Stimulated activated CD8-positive, alpha-beta memory T cell treated with anti-CD3 and anti-CD28 coated beads, Interleukin-12 subunit alpha, Interleukin-12 subunit beta, amount 100 ng/mL, for 24 hours (primary cell): ENCODE data around the gene FAHD1.

ENCODE experiments used
- DNase-seq: peaks from one replicate; pipeline ENCODE4 v3.0.0-alpha.2; 2020; ENCODE audit errors: extremely low read depth

The FAHD1 gene

DNA sequence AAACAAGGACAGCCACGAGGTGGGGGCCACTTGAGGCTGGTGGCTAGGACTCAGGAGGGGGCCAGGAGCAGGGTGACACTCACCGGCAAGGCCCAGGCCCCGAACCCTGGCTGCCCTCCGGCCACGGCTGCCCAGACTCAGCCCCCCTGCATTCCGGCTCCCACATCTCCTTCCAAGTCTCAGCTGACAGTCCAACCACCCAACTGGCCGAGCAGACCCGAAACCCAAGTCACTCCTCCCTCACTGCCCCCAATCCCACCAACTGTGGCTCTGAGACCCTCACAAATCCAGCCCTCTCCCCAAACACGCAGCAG, 9.8 kb upstream of the FAHD1 start:
- no peak for DNase-seq

DNA sequence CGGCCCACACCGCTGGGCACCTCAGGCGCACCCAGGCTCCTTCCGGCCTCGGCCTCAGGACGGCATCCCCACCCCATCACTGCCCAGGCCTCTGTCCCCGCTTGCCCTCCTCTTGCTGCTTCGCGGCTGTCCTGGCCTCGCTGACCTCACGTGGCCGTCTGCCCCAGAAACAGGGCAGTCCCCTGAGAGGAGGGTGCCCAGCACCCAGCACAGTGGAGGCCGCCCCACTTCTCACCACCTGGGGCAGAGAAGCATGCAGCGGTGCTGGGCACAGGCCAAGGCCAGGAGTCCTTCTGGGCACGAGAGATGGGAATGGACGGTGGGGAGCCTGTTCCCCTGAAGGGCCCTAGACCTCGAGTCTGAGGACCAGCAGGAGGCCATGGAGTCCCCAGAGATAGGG, 9.3 kb upstream of the FAHD1 start:
- DNase-seq, result no peak

DNA sequence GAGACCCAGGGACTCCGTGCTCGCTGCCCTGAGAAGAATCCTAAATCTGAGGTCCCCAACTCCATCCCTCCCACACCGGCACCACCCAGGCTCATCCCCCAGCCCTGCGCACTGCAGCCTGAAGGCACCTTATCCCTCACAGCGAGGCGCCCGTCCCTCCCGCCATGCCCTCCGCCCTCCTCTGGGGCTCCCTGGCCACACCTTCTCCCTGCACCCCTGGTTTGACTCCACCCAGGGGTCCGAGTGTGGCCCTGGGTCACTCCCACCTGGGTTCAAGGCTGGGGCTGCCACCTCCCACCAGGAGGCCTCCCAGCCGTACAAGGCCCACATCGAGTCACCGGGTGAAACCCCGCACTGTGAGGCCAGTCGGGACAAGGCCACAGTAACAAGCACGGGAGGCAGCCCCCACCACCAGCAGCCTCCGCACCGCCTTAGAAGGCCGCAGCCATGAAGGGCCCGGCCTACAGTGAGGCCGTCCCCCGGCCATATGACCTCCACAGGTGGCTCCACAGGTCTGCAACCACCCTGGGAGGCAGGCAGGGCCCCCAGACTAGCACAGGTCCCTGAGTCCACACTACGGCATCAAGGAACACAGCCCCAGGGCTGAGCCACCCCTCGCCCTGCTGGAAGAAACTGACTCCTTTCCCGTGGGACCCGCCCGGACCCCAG, 8.7 kb upstream of the FAHD1 start:
- no peak for DNase-seq

DNA sequence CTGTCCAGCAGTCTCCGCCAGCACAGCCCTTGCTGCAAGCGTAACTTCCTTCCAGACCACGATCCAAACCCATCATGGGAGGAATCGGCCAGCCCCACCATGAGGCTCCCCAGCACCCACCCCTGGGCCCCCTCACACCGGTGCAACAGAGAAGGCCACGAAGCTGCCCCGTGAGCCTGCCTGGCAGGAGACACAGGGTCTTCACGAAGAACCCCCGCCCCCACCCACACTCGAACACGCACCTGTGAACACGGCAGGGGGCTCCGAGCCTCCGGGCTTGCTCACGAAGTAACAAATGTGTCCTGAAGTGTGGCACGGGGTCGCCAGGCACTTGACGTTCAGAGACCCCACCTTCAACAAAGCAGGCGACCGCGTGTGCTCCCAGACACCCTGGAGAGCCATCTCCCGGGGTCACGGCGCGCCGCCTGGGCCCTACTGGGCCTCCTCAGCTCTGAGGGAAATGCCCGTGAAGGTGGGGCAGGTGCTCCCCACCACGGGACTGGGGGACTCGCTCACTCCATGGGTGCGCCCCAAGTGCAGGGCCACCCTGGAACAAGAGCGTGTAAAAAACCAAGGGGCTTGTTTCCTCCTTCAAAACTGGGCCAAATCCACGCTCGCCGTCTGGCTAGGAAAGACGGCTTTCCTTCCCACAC, 8.0 kb upstream of the FAHD1 start:
- no peak for DNase-seq

DNA sequence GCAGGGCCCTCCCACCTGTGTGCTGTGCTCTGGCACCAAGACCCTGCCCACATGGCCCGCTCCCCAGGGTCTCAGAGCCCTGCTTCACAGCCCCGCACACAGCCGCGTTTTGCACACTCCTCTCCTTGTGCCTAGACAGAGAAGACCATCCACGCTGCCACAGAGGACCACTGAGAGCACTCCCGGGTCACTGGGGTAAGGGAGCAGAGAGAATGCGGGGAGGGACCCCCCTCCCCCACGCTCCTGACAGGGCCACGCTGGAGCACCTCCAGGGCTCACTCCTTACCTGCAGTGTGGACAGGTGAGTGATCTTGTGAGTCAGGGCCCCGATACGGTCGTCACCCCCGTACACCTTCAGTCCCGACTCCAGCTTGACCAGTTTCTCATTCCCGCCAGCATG, 7.4 kb upstream of the FAHD1 start:
- DNase-seq, result no peak

DNA sequence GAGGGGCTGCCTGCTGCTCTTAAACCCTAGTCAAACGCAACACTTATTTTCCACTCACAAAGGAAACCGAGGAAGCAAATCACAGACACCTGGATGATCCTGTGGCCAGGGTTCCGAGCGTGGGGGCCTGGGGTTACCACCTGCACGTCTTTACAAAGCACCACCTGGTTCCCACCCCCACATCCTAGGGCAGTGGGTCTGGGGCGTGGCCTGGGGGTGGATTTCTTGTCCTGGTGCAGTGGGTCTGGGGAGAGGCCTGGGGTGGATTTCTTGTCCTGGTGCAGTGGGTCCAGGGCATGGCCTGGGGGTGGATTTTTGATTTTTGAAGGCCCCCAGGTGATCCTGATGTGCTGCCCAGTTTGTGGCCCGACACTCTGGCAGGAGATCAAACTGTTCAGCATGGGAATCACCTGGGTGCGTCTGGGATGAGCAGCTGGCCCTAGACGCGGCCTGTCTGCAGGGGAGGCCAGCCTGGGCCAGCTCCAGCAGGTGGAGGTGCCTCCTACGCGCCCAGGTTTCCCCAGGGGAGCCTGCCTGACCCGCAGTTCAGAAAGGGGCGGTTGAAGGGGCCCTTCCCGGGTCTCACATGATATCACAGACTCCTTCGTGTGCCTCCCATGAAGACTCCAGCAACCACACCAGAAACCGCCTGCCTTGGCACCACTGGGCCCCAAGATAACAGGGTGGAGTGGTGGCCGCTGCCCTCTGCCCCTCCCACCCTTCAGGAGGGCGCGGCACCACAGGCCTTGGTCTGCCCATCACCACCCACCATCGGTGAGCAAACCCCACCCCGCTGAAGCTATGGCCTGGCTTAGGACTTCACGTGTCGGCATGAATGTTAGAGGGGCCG, 6.7 kb upstream of the FAHD1 start:
- no peak for DNase-seq

DNA sequence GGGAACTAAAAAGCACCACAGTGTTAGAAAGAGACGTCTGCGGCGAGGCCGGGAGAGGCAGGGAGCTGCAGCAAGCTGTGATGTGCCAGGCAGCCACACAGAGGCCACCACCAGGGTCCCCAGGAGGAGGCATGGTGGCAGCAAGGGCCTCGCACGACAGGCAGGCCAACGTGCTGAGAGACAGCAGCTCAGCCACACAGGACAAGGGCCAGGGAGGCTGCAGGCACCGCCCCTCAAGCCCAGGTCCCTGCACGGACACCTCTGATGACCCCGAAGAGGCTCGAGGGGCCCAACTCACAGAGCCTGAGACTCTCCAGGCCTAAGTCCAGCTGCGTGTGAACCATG, 6.1 kb upstream of the FAHD1 start:
- no peak for DNase-seq

DNA sequence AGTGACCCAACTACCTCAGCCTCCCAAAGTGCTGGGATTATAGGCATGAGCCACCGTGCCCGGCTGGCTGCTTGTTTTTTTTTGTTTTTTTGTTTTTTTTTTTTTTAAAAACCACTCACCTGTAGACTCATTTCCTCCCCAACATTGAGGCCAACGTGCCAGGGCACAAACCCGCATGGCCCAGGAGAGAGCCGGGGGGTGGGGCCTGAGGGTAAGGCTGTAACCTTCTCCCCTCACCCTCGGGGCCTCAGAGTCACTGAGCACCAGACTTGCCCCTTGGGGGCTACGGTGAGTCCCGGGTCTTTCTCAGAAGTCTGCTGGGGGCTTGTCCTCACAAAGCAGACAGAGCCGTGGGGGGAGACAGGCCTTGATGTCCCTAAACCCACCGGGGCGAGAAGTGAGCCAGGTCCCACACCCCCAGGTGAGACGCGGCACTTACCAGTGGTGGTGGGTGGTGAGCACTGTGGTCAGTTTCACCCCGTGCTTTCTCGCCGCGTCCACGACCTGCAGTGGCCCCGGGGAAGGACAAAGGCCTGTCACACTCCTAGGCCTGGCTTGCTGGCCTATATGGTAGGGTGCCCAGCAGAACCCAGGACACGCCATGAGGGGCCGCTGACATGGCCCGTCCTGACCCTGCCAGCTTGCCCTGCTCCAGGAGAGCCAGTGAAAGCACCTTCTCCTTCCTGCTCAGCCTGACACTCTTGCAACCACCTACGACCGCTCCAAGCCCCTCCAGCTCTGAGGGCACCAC, 5.0 kb upstream of the FAHD1 start:
- DNase-seq, result no peak

DNA sequence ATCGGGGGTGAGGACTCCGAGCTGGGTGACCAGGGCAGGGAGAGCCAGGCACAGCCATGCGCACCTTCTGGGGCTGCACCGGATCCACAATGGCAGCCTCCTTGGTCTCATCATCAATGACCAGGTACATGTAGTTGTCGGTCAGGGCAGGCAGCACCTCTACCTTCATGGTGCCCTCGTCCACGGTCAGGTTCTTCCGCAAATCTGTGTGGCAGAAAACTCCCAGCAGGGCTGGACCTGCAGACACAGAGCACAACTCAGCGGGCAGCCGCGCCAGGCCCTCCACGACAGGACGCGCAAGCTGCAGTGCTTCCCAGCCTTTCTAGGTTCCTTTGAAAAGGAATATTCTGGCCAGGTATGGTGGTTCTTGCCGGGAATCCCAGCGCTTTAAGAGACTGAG, 4.2 kb upstream of the FAHD1 start:
- no peak for DNase-seq

DNA sequence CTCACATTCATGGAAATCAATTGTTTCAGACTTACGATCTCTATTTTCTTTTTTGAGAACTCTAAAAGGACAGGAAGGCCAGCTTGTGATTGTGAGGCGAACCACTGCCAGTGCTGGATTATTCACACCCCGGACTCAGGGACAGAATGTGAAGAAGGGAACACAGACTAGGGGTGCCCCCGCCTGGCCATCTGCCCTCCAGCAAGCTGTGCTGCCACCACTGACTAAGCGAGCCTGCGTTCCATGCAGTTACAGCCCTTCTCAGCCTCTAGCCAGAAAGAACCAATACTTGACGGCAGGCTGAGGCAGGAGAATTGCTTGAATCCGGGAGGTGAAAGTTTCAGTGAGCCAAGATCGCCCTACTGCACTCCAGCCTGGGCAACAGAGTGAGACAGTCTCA, 3.2 kb upstream of the FAHD1 start:
- no peak for DNase-seq

DNA sequence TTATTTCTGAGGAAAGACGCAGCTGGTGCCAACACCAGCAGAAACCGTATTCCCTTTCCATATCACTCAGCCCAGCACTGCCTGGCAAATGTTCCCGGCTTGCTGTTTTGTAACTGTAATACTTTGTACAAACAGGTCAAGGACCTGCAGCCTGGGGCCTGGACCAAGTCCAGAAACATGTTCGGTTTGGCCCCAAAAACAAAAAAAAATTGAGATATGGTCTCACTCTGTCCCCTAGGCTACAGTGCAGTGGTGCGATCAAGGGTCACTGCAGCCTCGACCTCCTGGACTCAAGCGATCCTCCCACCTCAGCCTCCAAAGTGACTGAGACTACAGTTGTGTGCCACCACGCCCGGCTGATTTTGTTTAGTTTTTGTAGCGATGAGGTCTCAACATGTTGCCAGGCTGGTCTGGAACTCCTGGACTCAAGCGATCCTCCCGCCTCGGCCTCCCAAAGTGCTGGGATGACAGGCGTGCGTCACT, 1.6 kb upstream of the FAHD1 start:
- DNase-seq, result no peak

DNA sequence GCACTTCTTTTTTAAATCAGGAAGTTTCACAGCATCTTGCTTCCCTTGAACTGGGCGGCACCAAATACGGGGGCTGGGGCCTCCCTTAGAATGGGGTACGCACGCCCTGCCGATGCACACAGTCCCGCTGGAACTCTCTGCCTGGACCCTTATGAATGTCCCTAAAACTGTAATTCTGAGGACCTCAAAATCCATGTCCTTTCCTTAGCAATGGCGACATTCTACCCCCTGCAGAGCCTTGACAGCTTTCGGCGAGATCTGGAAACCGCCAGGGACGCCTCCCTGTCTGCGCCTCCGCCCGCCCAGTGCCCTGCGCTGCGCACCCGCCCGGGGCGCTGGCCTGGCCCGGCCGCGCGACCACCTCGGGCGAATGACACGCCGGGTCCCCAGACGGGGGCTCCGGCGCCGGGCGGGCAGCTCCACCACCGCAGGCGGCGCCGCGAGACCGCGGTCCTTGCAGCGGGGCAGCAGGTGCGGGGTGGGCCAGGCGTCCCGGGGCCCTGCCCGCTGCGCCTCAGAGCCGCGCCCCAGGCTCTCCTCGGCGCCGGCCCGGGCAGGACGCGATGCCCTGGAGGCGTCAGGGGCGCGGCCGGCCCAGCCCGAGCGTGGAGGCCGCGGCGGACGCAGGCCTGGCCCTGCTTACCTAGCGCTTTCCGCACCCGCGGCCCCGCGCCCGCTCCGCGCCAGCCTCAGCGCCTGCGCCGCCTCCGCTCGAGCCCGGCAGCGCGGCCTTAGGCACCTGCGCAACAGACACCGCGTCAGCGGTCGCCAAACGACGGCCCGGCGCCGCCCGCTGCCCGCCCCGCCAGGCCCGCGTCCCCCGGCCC, 929 bp upstream of the FAHD1 start:
- DNase-seq, result peak; percentile 40

DNA sequence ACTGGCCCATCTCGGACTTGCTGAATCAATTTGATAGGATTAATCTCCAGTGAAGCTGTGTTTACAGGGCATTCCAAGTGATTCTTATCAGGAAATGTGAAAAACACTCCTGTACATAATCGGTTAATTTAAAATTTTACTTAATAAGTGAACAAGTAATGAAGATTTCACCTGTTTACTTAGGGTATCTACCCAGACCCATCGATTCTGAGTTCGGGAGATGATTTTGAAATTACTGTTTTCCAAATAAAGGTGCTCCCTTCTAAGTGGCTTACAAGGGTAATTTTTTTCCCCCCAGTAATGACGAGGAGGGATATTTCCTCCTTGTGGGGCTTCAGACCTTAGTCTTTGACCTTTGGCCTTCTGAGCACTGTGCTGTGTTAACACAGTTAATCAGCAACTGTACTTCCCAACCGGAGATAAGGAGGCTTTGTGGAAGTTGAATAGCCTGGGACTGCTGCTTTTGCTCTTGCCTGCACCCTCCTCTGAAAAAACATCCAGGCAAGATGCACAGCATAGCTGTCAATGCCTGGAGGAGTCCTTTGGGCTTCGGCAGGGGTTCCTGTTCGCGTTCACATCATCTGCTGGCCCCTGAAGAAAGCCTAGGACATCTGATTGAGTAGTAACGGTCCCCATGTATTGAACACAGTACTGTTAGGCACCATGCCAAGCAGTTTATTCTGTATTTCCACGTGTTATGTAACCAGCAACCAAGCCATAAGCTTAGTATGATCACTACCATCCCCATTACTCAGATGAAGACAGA, 1.8 kb downstream of the FAHD1 start:
- DNase-seq, result no peak

DNA sequence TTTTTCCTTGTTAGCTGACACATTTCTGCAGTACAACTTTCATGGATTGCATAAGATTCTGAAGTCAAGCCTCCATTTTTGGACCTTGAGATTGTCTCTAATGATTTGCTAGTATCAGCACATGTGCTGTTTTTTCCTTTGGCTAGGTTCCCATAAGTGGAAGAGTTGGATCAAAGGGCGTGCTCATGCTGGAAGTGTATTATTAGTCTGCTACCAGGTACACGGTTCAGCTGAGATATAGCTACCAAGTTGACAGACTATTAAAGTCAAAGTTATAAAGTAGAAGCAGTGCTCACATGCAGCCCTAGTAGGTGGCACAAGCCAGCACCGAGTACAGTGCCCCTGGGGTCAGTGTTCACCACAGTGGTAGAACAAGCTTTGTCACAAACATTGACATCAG, 3.2 kb downstream of the FAHD1 start:
- DNase-seq, result no peak

DNA sequence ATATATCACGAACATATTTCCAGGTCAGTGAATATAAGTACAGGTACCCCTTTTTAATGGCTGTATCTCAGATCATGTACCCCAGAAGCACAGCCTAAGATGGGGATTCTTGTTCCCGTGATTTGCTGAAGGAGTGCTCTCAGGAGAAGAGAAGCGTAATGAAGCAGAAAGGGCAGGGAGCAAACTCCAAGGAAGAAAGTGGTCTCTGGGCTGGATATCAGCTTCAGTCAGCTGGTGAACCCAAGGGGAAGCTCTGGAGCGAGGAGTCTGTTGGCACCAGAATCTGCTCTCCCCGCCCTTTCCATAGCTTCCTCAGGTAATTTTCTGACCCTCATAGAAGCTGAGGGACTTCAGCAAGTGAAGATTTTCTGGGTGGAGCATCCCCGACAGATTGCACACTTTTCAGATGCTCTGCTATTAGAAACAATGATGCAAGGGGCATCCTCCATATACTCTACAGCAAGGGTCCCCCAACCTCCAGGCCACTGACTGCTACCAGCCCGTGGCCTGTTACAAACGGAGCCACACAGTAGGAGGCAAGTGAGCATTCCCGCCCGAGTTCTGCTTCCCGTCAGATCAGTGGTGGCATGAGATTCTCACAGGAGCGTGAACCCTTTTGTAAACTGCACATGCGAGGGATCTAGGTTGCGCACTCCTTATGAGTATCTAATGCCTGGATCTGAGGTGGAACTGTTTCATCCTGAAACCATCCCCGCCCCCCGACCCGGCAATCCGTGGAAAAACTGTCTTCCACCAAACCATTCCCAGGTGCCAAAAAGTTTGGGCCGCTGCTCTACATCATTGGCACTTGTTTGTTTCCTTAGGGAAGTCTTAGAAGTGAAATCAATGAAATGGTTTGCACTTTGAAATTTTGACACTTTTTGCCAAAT, 4.4 kb downstream of the FAHD1 start:
- no peak for DNase-seq

DNA sequence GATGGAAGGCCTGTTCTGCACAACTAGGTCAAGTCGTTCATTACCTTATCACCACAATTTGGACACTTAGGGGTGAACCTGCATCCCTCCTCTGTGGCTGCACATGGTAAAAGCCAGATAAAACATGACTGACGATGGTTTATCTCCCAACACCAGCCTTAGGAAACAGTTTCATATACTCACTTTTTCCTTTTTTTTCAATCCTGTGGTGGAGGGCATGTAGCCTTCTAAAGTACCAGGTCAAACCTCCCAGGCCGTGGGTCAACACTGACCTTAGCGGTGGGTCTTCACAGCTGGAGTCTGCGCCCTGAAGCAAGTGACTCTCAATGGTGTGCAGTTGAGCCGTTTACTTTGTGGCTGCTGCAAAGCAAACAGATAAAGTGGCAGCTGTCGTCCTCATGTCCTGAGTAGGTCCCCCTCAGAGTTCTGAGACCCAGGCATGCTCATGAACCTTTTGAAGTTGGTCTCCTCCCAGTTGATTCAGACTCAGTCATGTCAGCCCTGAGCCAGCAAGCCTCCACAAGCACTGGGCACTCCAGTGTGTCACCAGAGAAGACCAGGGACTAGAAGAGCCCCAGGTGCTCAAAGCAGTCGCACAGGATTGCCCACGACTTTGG, 5.9 kb downstream of the FAHD1 start:
- DNase-seq, result no peak

DNA sequence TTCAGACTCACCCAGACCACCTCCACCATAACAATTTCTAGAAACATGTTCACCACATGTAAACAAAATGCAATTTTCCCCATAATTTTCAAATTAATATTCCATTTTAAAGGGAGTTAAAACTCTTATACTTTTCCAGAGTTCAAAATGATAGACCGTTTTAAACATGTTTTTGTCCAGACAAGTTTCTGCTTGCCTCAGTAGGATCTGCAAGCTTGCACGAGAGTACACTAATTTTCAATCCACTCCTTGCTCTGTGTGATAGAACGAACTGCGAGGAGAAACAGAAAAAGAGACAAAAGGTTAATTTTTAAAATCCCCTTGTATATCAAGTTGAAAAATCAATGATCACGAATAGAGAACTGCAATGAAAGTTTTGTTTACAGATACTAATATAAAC, 7.1 kb downstream of the FAHD1 start:
- DNase-seq, result no peak

DNA sequence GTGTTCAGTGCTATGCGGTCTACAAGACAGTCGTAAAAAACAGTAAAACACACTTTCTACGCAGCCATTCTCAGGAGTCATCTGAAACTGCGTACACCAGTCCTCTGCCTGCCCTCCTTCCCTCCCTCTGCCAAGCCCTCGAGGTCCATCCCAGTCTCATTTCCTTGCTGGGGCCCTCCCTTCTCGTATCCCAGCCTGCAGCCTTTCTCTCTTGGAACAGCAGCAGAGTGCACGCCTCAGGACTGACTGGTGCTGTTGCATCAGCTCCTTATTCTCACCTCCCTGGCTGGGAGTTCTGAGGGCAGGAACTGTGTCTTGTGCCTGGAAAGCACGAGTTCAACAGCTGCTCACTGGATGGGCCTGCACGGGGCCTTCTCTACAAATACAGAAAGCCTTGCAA, 12.5 kb downstream of the FAHD1 start:
- no peak for DNase-seq

DNA sequence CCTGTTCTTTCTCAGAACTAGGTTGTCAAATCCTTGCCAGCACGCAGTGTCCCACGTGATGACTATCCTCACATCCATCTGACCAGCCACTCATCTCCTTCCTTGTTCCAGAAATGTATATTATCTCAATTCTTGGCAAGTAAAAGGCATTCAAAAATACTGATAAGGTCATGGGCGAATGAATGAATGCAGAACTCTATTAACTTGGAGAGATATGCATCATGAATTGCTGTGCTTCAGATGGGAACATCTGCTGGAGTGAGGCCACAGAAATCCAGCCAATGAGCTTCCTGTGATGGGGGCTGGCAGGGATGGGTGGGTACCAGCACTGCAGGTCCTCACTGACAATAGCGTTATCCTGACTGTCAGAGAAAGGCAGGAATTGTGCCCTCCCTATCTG, 19.0 kb downstream of the FAHD1 start:
- no peak for DNase-seq
